CD14-positive monocyte (primary cell): ENCODE data around the gene SCN1B. TPM values are rescaled to one million over a fixed set of nuclear protein-coding genes. Genes with fewer than 3 reads are reported as not detected.

ENCODE experiments used
- DNase-seq, 3 donors: peaks; one replicate each; pipeline ENCODE4 v3.0.0-alpha.2; 2011 to 2022
- H2AFZ ChIP-seq: 2 replicates; pipeline ENCODE4 v1.6.0; 2012; ENCODE audit warnings: mild to moderate bottlenecking, low read depth, low read length, inconsistent platforms; ENCODE audit not compliant: insufficient read depth, poor library complexity, severe bottlenecking
- H3K27ac ChIP-seq, 2 donors: 1 replicate in 1 of 2; 2 replicates in 1 of 2; pipeline ENCODE4 v1.5.1; 2012 to 2013; ENCODE audit warnings: low read length in 2 of 2, control low read depth in 1 of 2, inconsistent platforms in 1 of 2, low read depth in 1 of 2, mild to moderate bottlenecking in 1 of 2
- H3K27me3 ChIP-seq, 2 donors: one replicate each; pipeline versions ENCODE4 v1.6.0 to v1.6.1; 2011 to 2013; ENCODE audit warnings: low read length in 2 of 2; ENCODE audit not compliant: control insufficient read depth in 2 of 2, insufficient read depth in 2 of 2
- H3K36me3 ChIP-seq, 2 donors: replicated peaks in 1 of 2; 1 replicate in 1 of 2; 2 replicates in 1 of 2; pipeline versions ENCODE4 v1.5.1 to v1.6.1; 2012 to 2013; ENCODE audit warnings: low read length in 2 of 2, control low read depth in 1 of 2, inconsistent platforms in 1 of 2, mild to moderate bottlenecking in 1 of 2; ENCODE audit not compliant: insufficient read depth in 2 of 2, control insufficient read depth in 1 of 2
- H3K4me1 ChIP-seq, 2 donors: 1 replicate in 1 of 2; 2 replicates in 1 of 2; pipeline versions ENCODE4 v1.5.1 to v1.6.1; 2012 to 2013; ENCODE audit warnings: low read length in 2 of 2, control low read depth in 1 of 2, inconsistent platforms in 1 of 2, mild to moderate bottlenecking in 1 of 2, moderate library complexity in 1 of 2; ENCODE audit not compliant: insufficient read depth in 2 of 2, control insufficient read depth in 1 of 2
- H3K4me2 ChIP-seq: replicated peaks from 2 replicates; pipeline ENCODE3; 2012; ENCODE audit warnings: low read length, moderate library complexity, mild to moderate bottlenecking; ENCODE audit not compliant: poor library complexity, severe bottlenecking; ENCODE audit errors: extremely low read depth
- H3K4me3 ChIP-seq, 3 experiments: fragments of 200-600 bp in 1 of 3; sonication (generic) in 1 of 3; replicated peaks in 1 of 3; 1 replicate in 2 of 3; 2 replicates in 1 of 3; pipeline ENCODE4 v1.5.1; 2011 to 2013; ENCODE audit warnings: low read length in 3 of 3, mild to moderate bottlenecking in 3 of 3, control low read depth in 2 of 3, low read depth in 2 of 3, inconsistent platforms in 1 of 3, moderate library complexity in 1 of 3
- H3K79me2 ChIP-seq: 2 replicates; pipeline ENCODE4 v1.6.0; 2012; ENCODE audit warnings: mild to moderate bottlenecking, control low read depth, inconsistent platforms, low read length, moderate library complexity; ENCODE audit not compliant: insufficient read depth
- H3K9ac ChIP-seq: 2 replicates; pipeline ENCODE4 v1.6.0; 2017; ENCODE audit warnings: low read length, mild to moderate bottlenecking; ENCODE audit not compliant: insufficient read depth, poor library complexity, severe bottlenecking
- H3K9me3 ChIP-seq, 2 donors: replicated peaks in 1 of 2; 1 replicate in 1 of 2; 2 replicates in 1 of 2; pipeline versions ENCODE4 v1.5.1 to v1.6.1; 2012 to 2013; ENCODE audit warnings: low read length in 2 of 2, control low read depth in 1 of 2; ENCODE audit not compliant: control insufficient read depth in 1 of 2, insufficient read depth in 1 of 2
- H4K20me1 ChIP-seq: 2 replicates; pipeline ENCODE4 v1.6.0; 2012; ENCODE audit warnings: mild to moderate bottlenecking, low read length, control low read depth, moderate library complexity; ENCODE audit not compliant: insufficient read depth
- H3K27ac Mint-ChIP-seq, 7 donors: one replicate each; pipeline ENCODE4 v1.8.0; 2020; ENCODE audit warnings: mild to moderate bottlenecking in 7 of 7, mixed read lengths in 7 of 7, moderate library complexity in 6 of 7, inconsistent platforms in 2 of 7
- H3K27me3 Mint-ChIP-seq, 3 donors: one replicate each; pipeline ENCODE4 v1.8.0; 2021 to 2022; ENCODE audit warnings: low read depth in 3 of 3, mild to moderate bottlenecking in 3 of 3, mixed read lengths in 3 of 3, moderate library complexity in 3 of 3, inconsistent platforms in 1 of 3
- H3K36me3 Mint-ChIP-seq, 2 donors: one replicate each; pipeline ENCODE4 v1.8.0; 2020; ENCODE audit warnings: mixed read lengths in 2 of 2, inconsistent platforms in 1 of 2, mild to moderate bottlenecking in 1 of 2
- H3K4me1 Mint-ChIP-seq: one replicate; pipeline ENCODE4 v1.8.0; 2020; ENCODE audit warnings: mild to moderate bottlenecking, mixed read lengths
- H3K4me3 Mint-ChIP-seq, 2 donors: one replicate each; pipeline ENCODE4 v1.8.0; 2020; ENCODE audit warnings: mild to moderate bottlenecking in 2 of 2, mixed read lengths in 2 of 2, moderate library complexity in 1 of 2
- H3K9me3 Mint-ChIP-seq, 7 donors: one replicate each; pipeline ENCODE4 v1.8.0; 2020 to 2022; ENCODE audit warnings: mixed read lengths in 7 of 7, mild to moderate bottlenecking in 6 of 7, moderate library complexity in 6 of 7, inconsistent platforms in 2 of 7
- WGBS: methylation state at CpG from one replicate; pipeline ENCODE4 v1.1.5; 2013; ENCODE audit warnings: missing lambda C conversion rate; ENCODE audit not compliant: insufficient coverage; 5-methylcytosine and 5-hydroxymethylcytosine counted together
- intact Hi-C, 2 donors: fragments of 100-400 bp; cut with micrococcal nuclease; formaldehyde crosslinking; loops; one replicate each; pipeline versions ENCODE4 v1.15.0 to v1.15.1; 2023
- polyA plus RNA-seq, 3 donors: library from polyadenylated mRNA; depleted of rRNA in 1 of 3; unstranded in 2 of 3; stranded (reverse) in 1 of 3; fragments of 300-500 nt in 2 of 3; fragments of >200 nt in 1 of 3; fragmentation: Illumina TruSeq in 2 of 3; gene quantifications; 1 replicate in 2 of 3; 2 replicates in 1 of 3; pipeline ENCODE4 v1.2.3, GENCODE V29; 2012 to 2021
- TF ChIP-seq, protein P1 (sequence below): fragments of 200-600 bp; IDR thresholded peaks from one replicate; pipeline ENCODE4 v1.8.0; 2022; ENCODE audit warnings: antibody characterized with exemption, mild to moderate bottlenecking

The SCN1B gene
- polyA plus RNA-seq, 3 donors, result 0.08 to 0.68 TPM; not detected in 1

GRCh38 chr19:34989298-34989697 lies 41.0 kb upstream of the SCN1B start:
- DNase-seq, result peak in 1 of 3 donors; percentile 64
- Histone ChIP-seq H3K4me1 (peaks cover 15 to 37% of the 10 kb centered on the region in 2 donors), H3K9me3 (peaks cover 2 to 4% of the 10 kb centered on the region in 2 donors), H3K36me3 (no peaks in the 10 kb centered on the region), H2AFZ (no peak overlapping the region), H3K9ac (no peak overlapping the region), H3K4me3 (no peak overlapping the region), H3K27ac (no peak overlapping the region), H3K27me3 (no peaks in the 10 kb centered on the region), H3K4me2 (no peak overlapping the region), H4K20me1 (no peaks in the 10 kb centered on the region), H3K79me2 (no peaks in the 10 kb centered on the region)
- H3K9me3 Mint-ChIP-seq, result peaks cover under 1 to 7% (median 4%) of the 10 kb centered on the region in 7 donors
- H3K4me1 Mint-ChIP-seq, result peaks cover 36% of the 10 kb centered on the region
- intact Hi-C loops, result no loop called here
- TF ChIP-seq, protein P1, sequence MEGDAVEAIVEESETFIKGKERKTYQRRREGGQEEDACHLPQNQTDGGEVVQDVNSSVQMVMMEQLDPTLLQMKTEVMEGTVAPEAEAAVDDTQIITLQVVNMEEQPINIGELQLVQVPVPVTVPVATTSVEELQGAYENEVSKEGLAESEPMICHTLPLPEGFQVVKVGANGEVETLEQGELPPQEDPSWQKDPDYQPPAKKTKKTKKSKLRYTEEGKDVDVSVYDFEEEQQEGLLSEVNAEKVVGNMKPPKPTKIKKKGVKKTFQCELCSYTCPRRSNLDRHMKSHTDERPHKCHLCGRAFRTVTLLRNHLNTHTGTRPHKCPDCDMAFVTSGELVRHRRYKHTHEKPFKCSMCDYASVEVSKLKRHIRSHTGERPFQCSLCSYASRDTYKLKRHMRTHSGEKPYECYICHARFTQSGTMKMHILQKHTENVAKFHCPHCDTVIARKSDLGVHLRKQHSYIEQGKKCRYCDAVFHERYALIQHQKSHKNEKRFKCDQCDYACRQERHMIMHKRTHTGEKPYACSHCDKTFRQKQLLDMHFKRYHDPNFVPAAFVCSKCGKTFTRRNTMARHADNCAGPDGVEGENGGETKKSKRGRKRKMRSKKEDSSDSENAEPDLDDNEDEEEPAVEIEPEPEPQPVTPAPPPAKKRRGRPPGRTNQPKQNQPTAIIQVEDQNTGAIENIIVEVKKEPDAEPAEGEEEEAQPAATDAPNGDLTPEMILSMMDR, result no peak
- peak overlapping the region in 2 of 7 donors; percentile 45 to 69 for H3K27ac Mint-ChIP-seq
- H3K4me3 Mint-ChIP-seq, result no peak overlapping the region
- no CpG with 5 or more reads among the region's 6 CpGs for WGBS
- H3K36me3 Mint-ChIP-seq, result no peaks in the 10 kb centered on the region
- peaks cover 0 to 3% (median 3%) of the 10 kb centered on the region in 3 donors for H3K27me3 Mint-ChIP-seq

GRCh38 chr19:34990578-34991192 lies 39.6 kb upstream of the SCN1B start:
- H3K9me3 ChIP-seq, result peaks cover 0 to 8% of the 10 kb centered on the region in 2 donors
- H3K4me3 Mint-ChIP-seq, result no peak overlapping the region
- H3K9me3 Mint-ChIP-seq, result peaks cover 0 to 8% (median 3%) of the 10 kb centered on the region in 7 donors
- TF ChIP-seq, protein P1, result no peak
- peaks cover 29% of the 10 kb centered on the region for H3K4me1 Mint-ChIP-seq
- intact Hi-C loops, result no loop called here
- H4K20me1 ChIP-seq, result no peaks in the 10 kb centered on the region
- no peak overlapping the region for H3K9ac ChIP-seq
- no peaks in the 10 kb centered on the region for H3K79me2 ChIP-seq
- 74% methylated on average over 8 of the region's 13 CpGs for WGBS
- DNase-seq, result no peak
- no peak overlapping the region for H3K27ac ChIP-seq
- H3K27ac Mint-ChIP-seq, result peak overlapping the region in 4 of 7 donors; percentile 26 to 85 (median 62)
- H2AFZ ChIP-seq, result no peak overlapping the region
- H3K27me3 ChIP-seq, result no peaks in the 10 kb centered on the region
- no peak overlapping the region for H3K4me2 ChIP-seq
- H3K27me3 Mint-ChIP-seq, result peaks cover 0 to 4% (median 3%) of the 10 kb centered on the region in 3 donors
- H3K36me3 ChIP-seq, result no peaks in the 10 kb centered on the region
- H3K4me3 ChIP-seq, result no peak overlapping the region
- no peaks in the 10 kb centered on the region for H3K36me3 Mint-ChIP-seq
- H3K4me1 ChIP-seq, result peaks cover 9 to 32% of the 10 kb centered on the region in 2 donors
